ENCODE data around the gene REXO4.

The REXO4 gene

GRCh38 chr9:133393399-133393798 is 24.4 kb downstream of the REXO4 start:
- H3K4me1 ChIP-seq (ENCODE audit: control insufficient read depth, insufficient read depth, low read length): no peaks in the 10 kb centered on the region
- ChIA-PET POLR2A (interaction anchor here (2.6 kb wide), 1 partner anchor 15 kb away, joined by 9 read pairs; no protein-coding TSS in a partner anchor), CTCF (interaction anchor here (0.7 to 1.0 kb wide), 2 partner anchors 10 to 11 kb away, joined by 3 read pairs; no protein-coding TSS in a partner anchor)
- H3K4me3 ChIP-seq (ENCODE audit: low read depth, low read length): no peak overlapping the region
- no peaks in the 10 kb centered on the region for H3K9me3 ChIP-seq (ENCODE audit: control insufficient read depth, insufficient read depth, low read depth, low read length)
- TF ChIP-seq ZNF660 (tag by site-specific recombination; IDR thresholded peaks at IDR 0.05) (no peak), ZNF621 (tag by site-specific recombination; IDR thresholded peaks at IDR 0.05) (no peak), SP2 (tag by site-specific recombination; IDR thresholded peaks at IDR 0.05) (0 out of 2 replicates have a peak, but pooled peaks have one; percentile 5), ZNF555 (tag by site-specific recombination; conservative IDR thresholded peaks at IDR 0.05) (no peak), ZSCAN30 (tag by site-specific recombination; IDR thresholded peaks at IDR 0.05) (no peak), ZFHX2 (tag by site-specific recombination; conservative IDR thresholded peaks at IDR 0.05) (peak; percentile 97), SALL2 (tag by site-specific recombination; IDR thresholded peaks at IDR 0.05; ENCODE audit: borderline replicate concordance) (no peak), ZNF366 (tag by site-specific recombination; conservative IDR thresholded peaks at IDR 0.05) (peak; percentile 78), ZBTB17 (tag by site-specific recombination; IDR thresholded peaks at IDR 0.05) (no peak), ZNF155 (tag by site-specific recombination; IDR thresholded peaks at IDR 0.05) (no peak), AEBP2 (tag by site-specific recombination; IDR thresholded peaks at IDR 0.05; ENCODE audit: borderline replicate concordance) (no peak), PRDM4 (tag by site-specific recombination; IDR thresholded peaks at IDR 0.05) (no peak), EGR2 (tag by site-specific recombination; IDR thresholded peaks at IDR 0.05; ENCODE audit: low read depth) (peak; percentile 97), ZNF596 (tag by site-specific recombination; IDR thresholded peaks at IDR 0.05) (no peak), GFI1B (tag by site-specific recombination; IDR thresholded peaks at IDR 0.05) (no peak), ZNF266 (tag by site-specific recombination; IDR thresholded peaks at IDR 0.05; ENCODE audit: low read depth) (no peak), ZNF175 (tag by site-specific recombination; IDR thresholded peaks at IDR 0.05) (no peak), ZNF518A (tag by site-specific recombination; conservative IDR thresholded peaks at IDR 0.05; ENCODE audit: low read depth) (no peak)
- no peak overlapping the region for H3K27ac ChIP-seq (ENCODE audit: extremely low read depth, low read depth, low read length)
- no peaks in the 10 kb centered on the region for H3K36me3 ChIP-seq (ENCODE audit: control insufficient read depth in 2 of 2, insufficient read depth in 1 of 2, low read length in 2 of 2)

Measured in HEK293 (cell line).